Esophagus squamous epithelium (tissue), 4 donors: ENCODE data around the gene ZEB2.

Experiments
- CTCF ChIP-seq, 6 experiments: fragments of 450-650 bp in 4 of 6; fragments of 200-600 bp in 2 of 6; sonication (generic) in 2 of 6; IDR thresholded peaks; one replicate each; pipeline ENCODE4 v1.5.1; 2016 to 2019; ENCODE audit warnings: antibody characterized with exemption in 6 of 6, mild to moderate bottlenecking in 4 of 6, moderate library complexity in 4 of 6
- POLR2A ChIP-seq, 4 donors: fragments of 450-650 bp; IDR thresholded peaks; one replicate each; pipeline ENCODE4 v1.6.1; 2017; ENCODE audit warnings: antibody characterized with exemption in 4 of 4, mild to moderate bottlenecking in 4 of 4, moderate library complexity in 3 of 4

- TF ChIP-seq POLR2A (IDR thresholded peaks at IDR 0.05) (no peak), CTCF (IDR thresholded peaks at IDR 0.05) (no peak)
Observed at GRCh38 chr2:144548532-144549191, 28.7 kb upstream of the ZEB2 start.
